ENCODE measurements around the gene ATP8A2. TPM values are rescaled to one million over a fixed set of nuclear protein-coding genes. Genes with fewer than 3 reads are reported as not detected.

Gene ATP8A2
- total and polyA plus RNA-seq, 2 of the 4 experiments (the other 2 are of a cell fraction), result 0.02 to 0.18 TPM

DNA sequence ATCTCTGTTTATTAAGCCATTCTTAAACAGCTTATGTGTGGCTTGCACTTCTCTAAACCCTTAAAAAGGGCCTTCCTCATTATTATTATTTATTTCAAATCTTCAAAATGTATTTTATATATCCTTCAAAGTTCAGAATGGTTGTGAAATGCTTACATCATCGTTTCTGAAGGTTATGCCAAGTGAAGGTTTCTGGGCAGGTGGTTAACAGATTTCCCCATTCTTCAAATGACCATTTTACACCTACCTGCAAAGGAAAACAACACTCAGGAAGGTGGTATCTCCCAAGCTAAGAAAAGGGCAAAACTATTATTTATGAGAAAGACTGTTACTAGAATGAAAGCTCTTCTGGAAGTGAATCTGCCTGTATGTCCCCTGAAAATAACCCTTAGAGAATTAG lies 488.5 kb downstream of the ATP8A2 start:
- no peak overlapping the region for H2BK5ac ChIP-seq (ENCODE audit: low read depth, low read length, poor library complexity, severe bottlenecking)
- no peaks in the 10 kb centered on the region for H4K20me1 ChIP-seq (ENCODE audit: insufficient read depth, low read length)
- intact Hi-C loops (cut with micrococcal nuclease) (no loop called here), dilution Hi-C loops (cut with HindIII; ENCODE audit: low sequenced_read_pairs, unreplicated experiment) (no loop called here), in situ Hi-C loops (cut with MboI; ENCODE audit: low sequenced_read_pairs) (no loop called here)
- H2AK5ac ChIP-seq (ENCODE audit: low read depth, low read length), result no peak overlapping the region
- ChIA-PET CTCF (interaction anchor here (0.6 kb wide), 1 partner anchor 119 kb away, joined by 4 read pairs; no protein-coding TSS in a partner anchor), POLR2A (ENCODE audit: unreplicated experiment) (no interaction called here)
- TF ChIP-seq RFX5 (IDR thresholded peaks at IDR 0.05; ENCODE audit: low read depth, low read length), result no peak
- TF ChIP-seq MAFK (IDR thresholded peaks at IDR 0.05; ENCODE audit: low read depth, low read length), result peak; percentile 77
- H2AK9ac ChIP-seq (replicated peaks; ENCODE audit: low read depth, low read length, poor library complexity), result no peak overlapping the region
- H2BK20ac ChIP-seq (ENCODE audit: low read depth, low read length), result no peak overlapping the region
- H3K14ac ChIP-seq (replicated peaks; ENCODE audit: low read depth, low read length), result no peak overlapping the region
- H3K27ac ChIP-seq (ENCODE audit: insufficient read depth, low read length), result no peak overlapping the region
- DNase-seq (no peak), ATAC-seq (ENCODE audit: low read depth) (no peak)
- H3K4me1 ChIP-seq (ENCODE audit: control insufficient read depth, insufficient read depth, low read length), result no peaks in the 10 kb centered on the region
- H3K79me1 ChIP-seq (ENCODE audit: low read depth in 1 of 2, low read length in 2 of 2), result no peaks in the 10 kb centered on the region
- no peaks in the 10 kb centered on the region for H3K9me3 ChIP-seq (ENCODE audit: control insufficient read depth, insufficient read depth, low read length)
- H2BK15ac ChIP-seq (ENCODE audit: low read depth, low read length), result no peak overlapping the region
- H3K4me3 ChIP-seq (ENCODE audit: insufficient read depth, low read depth, low read length), result no peak overlapping the region
- no peak overlapping the region for H3K18ac ChIP-seq (ENCODE audit: low read depth, low read length)
- no peak overlapping the region for H3K4me2 ChIP-seq (ENCODE audit: low read depth, low read length)
- no peak overlapping the region for H4K91ac ChIP-seq (ENCODE audit: insufficient read depth, low read depth, low read length)
- no peak overlapping the region for H2AFZ ChIP-seq (replicated peaks; ENCODE audit: low read length, poor library complexity)
- H3K27me3 ChIP-seq (ENCODE audit: control insufficient read depth, insufficient read depth, low read length), result no peaks in the 10 kb centered on the region; the same call in 1 of the 2 replicates
- no peak overlapping the region for H3K23ac ChIP-seq (ENCODE audit: low read depth, low read length)
- H2BK120ac ChIP-seq (ENCODE audit: low read depth, low read length), result no peak overlapping the region
- no peak overlapping the region for H3K9ac ChIP-seq (ENCODE audit: low read depth, low read length)
- no peak overlapping the region for H4K8ac ChIP-seq (ENCODE audit: low read depth in 2 of 2, low read length in 2 of 2)
- H3K56ac ChIP-seq (ENCODE audit: extremely low read depth, insufficient read depth, low read length), result no peak overlapping the region
- H3K9me1 ChIP-seq (ENCODE audit: insufficient read depth, low read length), result no peaks in the 10 kb centered on the region
- no peak overlapping the region for H4K5ac ChIP-seq (ENCODE audit: low read depth, low read length)
- WGBS, 2 experiments (ENCODE audit: extremely low coverage in 2 of 2, insufficient read length in 1 of 2), result no CpG with 5 or more reads among the region's 1 CpG
- H3K36me3 ChIP-seq (ENCODE audit: control insufficient read depth, insufficient read depth, low read length), result no peaks in the 10 kb centered on the region
- no TSS peak for BruUV-seq (replicated peaks)
- no peak overlapping the region for H3K4ac ChIP-seq (ENCODE audit: low read depth, low read length)
